ENCODE data around the gene ZNF670.
"Not testable (repeated sequence)": the region's sequence is repeated elsewhere in the genome, so short reads cannot be mapped to it uniquely, and the experiment has no call there.

ZNF670 gene

DNA sequence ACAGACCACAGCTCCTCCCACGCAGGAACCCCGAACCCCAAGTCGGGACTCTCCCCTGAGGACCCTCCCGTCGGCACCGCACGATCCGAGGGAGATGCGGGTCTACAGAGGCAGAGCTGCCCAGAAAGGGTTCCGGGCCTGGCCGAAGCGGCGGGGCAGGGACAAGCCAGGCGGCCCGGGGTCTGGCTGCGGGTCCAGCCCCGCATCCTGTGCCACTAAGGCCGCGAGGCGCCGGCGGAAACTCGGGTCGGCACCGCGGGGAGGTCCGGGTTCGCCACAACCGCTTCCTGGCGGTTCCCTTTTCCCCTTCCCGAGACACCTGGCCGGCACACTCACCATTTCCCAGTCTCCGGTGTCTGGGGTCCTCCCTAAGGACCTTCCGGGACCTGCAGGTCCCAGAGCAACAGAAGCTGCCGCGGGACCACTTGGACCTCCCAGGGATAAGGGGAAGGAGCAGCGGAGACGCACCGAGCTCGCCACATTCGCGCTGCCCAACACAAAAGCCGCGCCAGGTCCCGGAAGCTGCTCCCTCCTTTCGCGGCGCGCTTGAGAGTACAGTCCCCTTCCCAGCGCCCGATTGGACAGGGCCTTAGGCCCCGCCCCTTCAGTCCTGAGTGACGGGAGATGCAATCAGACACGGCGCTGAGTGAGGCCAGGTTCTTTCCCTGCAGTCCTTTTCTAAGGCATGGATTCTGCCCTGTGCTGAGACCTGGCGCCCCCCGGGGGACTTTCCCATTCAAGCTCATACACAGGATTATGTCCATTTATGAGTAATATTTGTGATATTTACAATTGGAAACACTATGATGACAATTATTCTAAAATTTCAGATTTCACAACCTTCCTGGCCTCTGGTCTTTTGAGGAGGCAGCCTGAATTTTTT, at the start of gene ZNF670:
Gene ZNF670, minus strand, starts transcription at position 554 of the 883 bp plus-strand sequence. Its CDS starts 215 bp downstream, at position 339.
- peak; percentile 96 for DNase-seq

GRCh38 chr1:247127519-247128282, 49.1 kb upstream of the ZNF670 start:
- DNase-seq, result not testable (repeated sequence)

GRCh38 chr1:247126601-247127000, 48.0 kb upstream of the ZNF670 start:
- not testable (repeated sequence) for DNase-seq

DNA sequence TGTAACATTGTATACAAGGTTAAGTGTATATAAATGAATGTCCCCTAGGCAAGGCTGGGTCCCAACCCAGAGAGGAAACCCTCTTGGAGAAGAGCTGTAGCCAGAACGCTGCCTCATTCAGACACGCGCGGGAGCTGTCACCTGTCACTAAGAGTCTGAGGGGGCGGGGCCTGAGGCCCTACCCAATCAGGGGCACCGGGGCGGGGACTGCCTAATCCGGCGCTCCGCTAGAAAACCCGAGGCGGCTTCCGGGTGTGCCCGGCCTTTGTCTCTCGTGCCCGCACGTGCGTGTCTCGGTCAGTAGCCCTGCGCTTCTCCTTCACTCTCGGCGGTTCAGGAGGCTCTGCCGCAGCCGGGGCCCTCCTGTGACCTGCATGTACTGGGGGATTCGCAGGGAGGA, 47.6 kb upstream of the ZNF670 start:
- not testable (repeated sequence) for DNase-seq

- no peak for DNase-seq
Measured at GRCh38 chr1:247121382-247121781, 42.8 kb upstream of the ZNF670 start.

GRCh38 chr1:247120408-247120668, 41.7 kb upstream of the ZNF670 start:
- DNase-seq, result not testable (repeated sequence)

- no peak for DNase-seq
Measured at GRCh38 chr1:247119600-247120407, 41.2 kb upstream of the ZNF670 start.

- DNase-seq, result no peak
Measured at GRCh38 chr1:247118946-247119446, 40.4 kb upstream of the ZNF670 start.

DNA sequence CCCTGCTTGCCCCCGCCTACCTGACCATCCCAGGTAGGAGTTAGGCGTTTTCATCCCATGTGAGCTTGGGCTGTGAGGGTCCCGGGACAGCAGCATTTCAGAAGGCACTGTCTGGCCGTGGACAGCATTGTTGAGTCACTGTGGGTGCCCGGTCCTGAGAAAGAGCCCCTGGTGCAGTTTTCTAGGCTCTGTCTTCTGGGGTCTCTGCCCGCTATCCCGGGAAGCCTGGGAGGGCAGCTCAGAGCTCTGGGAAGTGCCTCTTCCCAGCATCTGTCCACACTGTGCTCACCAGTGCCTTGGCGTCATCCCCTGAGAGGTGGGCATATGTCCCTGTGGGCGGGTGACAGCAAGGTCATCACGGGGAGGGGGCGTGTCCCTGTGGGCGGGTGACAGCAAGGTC, 36.9 kb upstream of the ZNF670 start:
- DNase-seq, result no peak

- DNase-seq, result no peak
Measured at GRCh38 chr1:247115141-247115510, 36.5 kb upstream of the ZNF670 start.

GRCh38 chr1:247114351-247115140, 35.9 kb upstream of the ZNF670 start:
- DNase-seq, result no peak

DNA sequence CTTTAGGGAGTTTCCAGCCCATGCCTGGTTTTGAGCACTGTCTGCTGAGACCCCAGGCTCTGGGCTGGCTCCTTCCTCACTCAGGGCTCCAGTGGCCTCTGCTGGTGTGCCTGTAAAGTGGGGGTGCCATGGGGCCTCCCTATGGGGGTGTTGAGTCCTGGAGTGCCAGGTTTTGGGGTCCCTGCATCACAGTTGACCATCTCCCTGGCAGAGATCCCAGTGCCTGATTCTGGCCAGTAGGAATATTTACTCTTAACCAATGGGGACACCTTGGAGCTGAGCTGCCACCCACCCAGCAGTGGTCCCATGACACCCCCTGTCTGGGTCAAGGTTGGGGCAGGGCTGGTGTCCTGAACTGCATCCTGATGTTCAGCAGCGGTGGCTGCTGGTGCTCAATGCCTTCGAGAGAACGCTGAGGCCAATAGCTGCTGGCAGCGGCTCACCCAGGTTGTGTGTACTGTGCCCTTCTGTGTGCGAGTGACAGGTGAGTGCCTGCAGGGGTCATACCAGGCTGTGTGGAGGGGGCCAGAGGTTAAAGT, 35.2 kb upstream of the ZNF670 start:
- no peak for DNase-seq

GRCh38 chr1:247113094-247113497, 34.5 kb upstream of the ZNF670 start:
- DNase-seq, result no peak

GRCh38 chr1:247112479-247112781, 33.8 kb upstream of the ZNF670 start:
- no peak for DNase-seq

DNA sequence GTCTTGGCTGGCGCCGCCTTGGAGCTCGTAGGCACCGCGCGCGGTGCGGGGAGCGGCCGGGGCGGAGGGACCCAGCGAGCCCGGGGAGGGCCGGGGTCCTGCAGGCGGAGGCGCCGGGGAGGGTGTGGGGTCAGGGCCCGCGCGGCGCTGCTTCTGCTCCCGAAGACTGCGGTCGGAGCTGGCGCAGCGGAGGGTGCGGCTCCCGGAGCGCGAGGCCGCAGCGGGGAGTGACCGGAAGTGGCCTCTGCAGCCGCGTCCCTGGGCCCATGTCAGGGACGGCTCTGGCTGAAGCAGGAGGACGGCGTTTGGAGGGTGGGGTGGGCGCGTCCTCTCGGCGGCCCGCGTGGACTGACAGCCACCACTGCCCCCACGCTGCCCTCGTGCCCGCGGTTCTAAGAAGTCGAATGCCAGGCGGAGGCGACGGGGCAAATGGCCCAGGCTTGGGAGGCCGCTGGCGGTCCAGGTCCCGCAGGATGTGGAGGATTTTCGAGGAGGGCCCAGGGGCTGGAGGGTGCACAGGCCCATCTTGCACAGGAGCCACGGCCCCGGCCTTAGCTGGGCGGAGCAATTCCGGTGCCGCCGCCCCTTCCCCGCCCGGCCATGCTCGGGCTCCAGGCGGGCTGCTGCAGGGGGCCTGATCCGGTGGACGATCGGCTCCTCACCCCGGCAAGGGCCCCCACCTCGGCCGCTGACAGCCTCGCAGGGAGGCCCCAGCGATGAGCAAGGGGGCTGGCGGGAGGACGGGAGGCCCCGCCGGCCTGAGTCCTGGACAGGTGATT, 33.3 kb upstream of the ZNF670 start:
- DNase-seq, result peak; percentile 87

- peak; percentile 74 for DNase-seq
Measured at GRCh38 chr1:247111259-247111699, 32.7 kb upstream of the ZNF670 start.

- peak; percentile 75 for DNase-seq
Measured at GRCh38 chr1:247110627-247111258, 32.1 kb upstream of the ZNF670 start.

DNA sequence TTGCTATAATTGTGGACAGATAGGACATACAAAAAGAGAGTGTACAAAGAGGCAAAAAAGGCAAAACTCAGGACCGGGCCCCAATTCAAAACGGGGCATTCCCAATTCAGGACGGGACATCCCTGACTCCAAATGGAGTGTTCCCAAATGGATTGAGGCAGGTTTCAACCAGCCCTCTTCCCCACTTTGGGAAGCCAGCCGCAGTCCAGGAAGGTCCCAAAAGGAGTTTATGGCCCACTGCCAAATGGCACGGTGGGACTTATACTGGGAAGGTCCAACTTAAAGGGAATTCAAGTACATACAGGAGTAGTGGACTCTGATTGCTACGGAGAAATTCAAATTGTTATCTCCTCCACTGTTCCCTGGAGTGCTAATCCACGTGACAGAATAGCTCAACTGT, 29.1 kb upstream of the ZNF670 start:
- DNase-seq, result no peak

DNA sequence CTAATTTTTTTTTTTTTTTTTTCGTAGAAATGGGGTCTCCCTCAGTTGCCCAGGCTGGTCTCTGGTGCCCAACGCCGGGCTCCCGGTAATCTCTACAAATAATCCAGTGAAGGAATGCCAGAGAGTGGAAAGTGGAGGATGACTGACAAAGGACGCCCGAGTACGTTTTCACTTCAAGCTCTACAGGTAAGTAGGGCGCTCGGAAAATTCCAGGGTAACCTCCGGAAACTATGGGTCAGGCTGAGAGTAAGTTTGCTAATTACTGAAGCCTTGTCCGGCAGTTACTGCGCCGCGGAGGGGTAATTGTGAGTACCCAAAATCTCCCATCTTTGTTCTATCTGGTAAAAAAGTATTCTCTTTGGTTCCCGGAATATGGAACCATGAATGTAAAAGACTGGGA, 27.4 kb upstream of the ZNF670 start:
- DNase-seq, result no peak

GRCh38 chr1:247104965-247105364, 26.4 kb upstream of the ZNF670 start:
- DNase-seq, result no peak

All from retina (tissue), 1 donor.